Mucosa of descending colon (tissue), 3 donors: Measurements from ENCODE around the gene NYNRIN. TPM values are rescaled to one million over a fixed set of nuclear protein-coding genes. Genes with fewer than 3 reads are reported as not detected.
A peak's percentile ranks its signal among the peaks of the same experiment; 100 is the strongest.
"Not testable (repeated sequence)": the region's sequence is repeated elsewhere in the genome, so short reads cannot be mapped to it uniquely, and the experiment has no call there.

Experiments
- ATAC-seq: fragments of 200-7000 bp; cut with Tn5 transposase; one replicate; pipeline ENCODE4 v1.9.1; 2020; ENCODE audit warnings: mild to moderate bottlenecking, moderate library complexity
- DNase-seq, 3 donors: peaks; one replicate each; pipeline ENCODE4 v3.0.0-alpha.2; 2020
- H3K36me3 ChIP-seq: fragments of 200-600 bp; one replicate; pipeline ENCODE4 v1.8.0; 2021; ENCODE audit warnings: low read depth, mild to moderate bottlenecking
- H3K4me1 ChIP-seq: fragments of 200-600 bp; one replicate; pipeline ENCODE4 v1.8.0; 2021; ENCODE audit warnings: low read depth, mild to moderate bottlenecking
- H3K4me3 ChIP-seq: fragments of 200-600 bp; one replicate; pipeline ENCODE4 v1.8.0; 2021; ENCODE audit warnings: mild to moderate bottlenecking
- H3K9me3 ChIP-seq: fragments of 200-600 bp; one replicate; pipeline ENCODE4 v1.8.0; 2021; ENCODE audit warnings: mild to moderate bottlenecking
- intact Hi-C, 2 donors: fragments of 100-400 bp; cut with DNase I in 1 of 2; cut with micrococcal nuclease in 1 of 2; formaldehyde crosslinking; loops; one replicate each; pipeline versions ENCODE4 v1.11.0 to v1.11.1; 2022; cut with DNase I, micrococcal nuclease
- long read RNA-seq, 2 donors: library from polyadenylated mRNA; unstranded; transcript quantifications; one replicate each; pipeline ENCODE4 v2.0.0, GENCODE V29; 2019 to 2021
- total RNA-seq, 3 donors: library from RNA; stranded (reverse); fragmentation: NEBNext Ultra II Directional in 2 of 3; extraction: Animal tissue kit (Norgen Biotek cat#: 25700) in 2 of 3; gene quantifications; one replicate each; pipeline versions ENCODE4 v1.2.1 to v1.2.4, GENCODE V29; 2021 to 2023
- TF ChIP-seq, protein P1 (sequence below): fragments of 200-600 bp; IDR thresholded peaks from one replicate; pipeline ENCODE4 v1.8.0; 2022; ENCODE audit warnings: antibody characterized with exemption, mild to moderate bottlenecking
- donor health status: DM: no; HTN: no; CAD: no; lungs with moderate emphysema.
- donor health status: DM: no; HTN: no; CAD: no.
- donor health status: DM: no; HTN: yes; CAD: no.

NYNRIN gene
- 10 to 100 TPM; 12.1 to 15.8 (median 13.4) TPM for total RNA-seq
- long read RNA-seq, donor 1, full-length matches to known transcripts: 1 of 22 reads
- long read RNA-seq, donor 1, partial matches to known transcripts: 6 of 22 reads
- long read RNA-seq, donor 1, other reads (novel, unspliced or antisense): 15 of 22 reads
- long read RNA-seq, donor 2, partial matches to known transcripts: 0 of 1 reads
- long read RNA-seq, donor 2, other reads (novel, unspliced or antisense): 1 of 1 reads

DNA sequence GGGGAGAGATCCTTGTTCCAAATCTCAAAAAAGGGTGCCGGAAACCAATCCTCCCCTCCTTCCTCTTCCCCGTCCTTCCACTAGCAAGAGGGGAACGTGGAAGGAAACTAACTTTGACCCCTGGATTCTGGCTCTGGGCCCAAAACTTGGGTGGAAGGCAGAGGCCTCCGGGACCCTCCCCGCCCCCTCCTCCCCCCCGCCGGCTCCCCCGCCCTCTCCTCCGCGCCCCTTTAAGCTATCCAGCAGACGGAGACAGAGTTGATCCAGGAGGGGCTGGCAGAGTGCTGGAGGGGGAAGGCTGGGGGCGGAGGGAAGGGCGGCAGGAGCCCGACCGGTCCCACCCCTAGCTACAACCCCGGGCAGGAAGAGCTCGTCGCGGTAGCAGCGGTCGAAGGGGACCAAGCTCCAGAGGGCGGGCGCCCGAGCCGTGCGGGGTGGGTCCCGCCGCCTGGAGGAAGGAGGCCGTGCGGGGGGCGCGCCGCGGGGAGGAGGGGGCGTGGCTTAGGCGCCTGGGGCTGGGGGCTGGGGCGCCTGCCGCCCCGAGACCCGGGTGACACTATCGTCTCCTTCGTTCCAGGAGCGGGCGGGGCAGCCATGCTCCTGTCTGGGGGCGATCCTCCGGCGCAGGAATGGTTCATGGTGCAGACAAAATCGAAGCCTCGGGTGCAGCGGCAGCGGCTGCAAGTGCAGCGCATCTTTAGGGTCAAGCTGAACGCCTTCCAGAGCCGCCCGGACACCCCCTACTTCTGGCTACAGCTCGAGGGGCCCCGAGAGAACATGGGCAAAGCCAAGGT is at the start of gene NYNRIN:
NYNRIN (plus strand) TSS at position 351 of the 794 bp plus-strand sequence; CDS start at position 595, 244 bp downstream.
- Histone ChIP-seq H3K4me3 (peak within 1 kb of the TSS; percentile 36), H3K4me1 (peaks cover 18% of the 10 kb centered on the region), H3K36me3 (no peaks in the 10 kb centered on the region), H3K9me3 (no peaks in the 10 kb centered on the region)
- DNase-seq: peak; percentile 62 to 76 (median 75)
- intact Hi-C loops: no loop called here
- ATAC-seq: peak; percentile 80
- TF ChIP-seq, protein P1, sequence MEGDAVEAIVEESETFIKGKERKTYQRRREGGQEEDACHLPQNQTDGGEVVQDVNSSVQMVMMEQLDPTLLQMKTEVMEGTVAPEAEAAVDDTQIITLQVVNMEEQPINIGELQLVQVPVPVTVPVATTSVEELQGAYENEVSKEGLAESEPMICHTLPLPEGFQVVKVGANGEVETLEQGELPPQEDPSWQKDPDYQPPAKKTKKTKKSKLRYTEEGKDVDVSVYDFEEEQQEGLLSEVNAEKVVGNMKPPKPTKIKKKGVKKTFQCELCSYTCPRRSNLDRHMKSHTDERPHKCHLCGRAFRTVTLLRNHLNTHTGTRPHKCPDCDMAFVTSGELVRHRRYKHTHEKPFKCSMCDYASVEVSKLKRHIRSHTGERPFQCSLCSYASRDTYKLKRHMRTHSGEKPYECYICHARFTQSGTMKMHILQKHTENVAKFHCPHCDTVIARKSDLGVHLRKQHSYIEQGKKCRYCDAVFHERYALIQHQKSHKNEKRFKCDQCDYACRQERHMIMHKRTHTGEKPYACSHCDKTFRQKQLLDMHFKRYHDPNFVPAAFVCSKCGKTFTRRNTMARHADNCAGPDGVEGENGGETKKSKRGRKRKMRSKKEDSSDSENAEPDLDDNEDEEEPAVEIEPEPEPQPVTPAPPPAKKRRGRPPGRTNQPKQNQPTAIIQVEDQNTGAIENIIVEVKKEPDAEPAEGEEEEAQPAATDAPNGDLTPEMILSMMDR: no peak

DNA sequence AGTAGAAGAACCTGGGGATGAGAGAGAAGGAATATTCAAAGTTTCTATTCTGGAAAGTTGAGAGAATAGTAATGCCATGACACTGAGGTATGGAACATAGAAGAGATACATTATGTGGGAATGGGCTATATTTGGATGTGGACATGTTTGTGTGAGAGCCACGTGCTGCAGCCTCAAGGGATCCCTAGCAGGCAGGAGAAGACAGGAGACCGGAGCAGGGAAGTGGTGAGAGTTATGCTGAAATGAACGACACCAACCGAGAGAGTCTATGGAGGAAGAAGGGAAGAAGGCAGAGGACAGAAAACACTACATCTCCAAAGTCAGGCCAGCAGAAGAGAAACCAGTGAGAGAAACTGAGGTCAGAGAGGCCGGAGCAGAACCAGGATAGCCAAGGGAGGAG is 49.1 kb upstream of the NYNRIN start:
- intact Hi-C loops: no loop called here
- no peaks in the 10 kb centered on the region for H3K36me3 ChIP-seq
- ATAC-seq (no peak), DNase-seq (no peak)
- TF ChIP-seq, protein P1: no peak
- no peaks in the 10 kb centered on the region for H3K9me3 ChIP-seq
- no peak overlapping the region for H3K4me3 ChIP-seq
- H3K4me1 ChIP-seq: peaks cover 4% of the 10 kb centered on the region

DNA sequence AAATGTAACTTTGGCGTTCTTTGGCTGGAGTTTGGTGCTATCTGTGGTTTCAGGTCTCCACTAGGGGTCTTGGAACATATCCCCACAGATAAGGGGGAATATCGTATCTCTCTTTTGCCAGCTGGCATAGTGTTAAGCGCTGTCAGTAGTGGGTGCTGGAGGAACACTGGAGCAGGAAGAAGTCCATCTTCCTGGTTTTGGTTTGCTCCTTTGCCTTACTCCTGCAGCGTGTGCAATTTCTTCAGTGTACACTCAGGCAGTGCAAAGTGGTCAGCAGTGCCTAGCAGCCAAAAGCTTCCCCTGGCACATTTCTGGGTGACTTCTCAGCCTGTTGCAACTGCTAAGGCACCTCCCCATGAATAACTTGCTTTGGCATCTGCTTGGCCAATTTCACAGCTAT is 47.3 kb upstream of the NYNRIN start:
- intact Hi-C loops: no loop called here
- TF ChIP-seq, protein P1: no peak
- DNase-seq: no peak

DNA sequence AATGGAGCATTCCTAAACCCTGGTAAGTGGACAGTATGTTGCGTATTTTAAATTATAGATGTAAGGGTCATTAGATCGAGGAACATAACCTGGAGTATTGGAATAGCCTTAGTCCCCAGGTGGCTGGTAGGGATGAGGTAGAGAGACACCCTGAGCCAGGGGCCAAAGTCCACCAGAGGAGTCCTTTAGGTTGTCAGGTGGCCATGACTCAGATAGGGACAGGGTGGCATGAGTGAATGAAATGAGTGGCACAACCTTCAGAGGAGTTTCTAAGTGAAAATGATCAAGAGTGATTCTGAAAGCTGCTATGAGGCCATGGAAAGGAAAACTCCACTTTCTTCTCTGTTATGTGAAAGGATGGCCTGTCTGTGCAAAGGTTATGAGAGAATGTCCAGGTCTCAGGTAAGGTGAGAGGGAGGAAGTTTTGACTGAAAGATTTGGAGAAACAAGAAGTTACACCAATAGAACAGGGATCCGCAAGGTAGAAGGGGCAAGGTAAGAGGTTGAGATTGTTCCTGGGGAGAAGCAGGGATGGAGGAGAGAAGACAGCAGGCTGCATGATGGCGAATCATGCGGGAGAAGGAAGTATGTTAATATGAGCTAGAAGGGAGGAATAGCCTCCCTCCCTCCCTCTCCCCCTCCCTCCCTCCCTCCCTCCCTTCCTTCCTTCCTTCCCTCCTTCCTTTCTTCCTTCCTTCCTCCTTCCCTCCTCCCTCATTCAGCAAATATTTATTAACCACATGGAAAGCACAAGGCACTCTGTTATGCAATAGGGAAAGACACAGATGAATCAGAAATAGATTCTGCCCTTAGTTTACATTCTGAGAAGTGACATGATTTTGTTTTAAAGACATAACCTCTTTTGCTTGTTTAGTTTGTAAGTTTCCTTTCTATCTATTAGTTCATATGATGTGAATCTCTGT is 45.0 kb upstream of the NYNRIN start:
- ATAC-seq (peak; percentile 98), DNase-seq (peak in 1 of 3 donors; percentile 62)
- intact Hi-C loops: no loop called here
- Histone ChIP-seq H3K36me3 (no peaks in the 10 kb centered on the region), H3K9me3 (no peaks in the 10 kb centered on the region), H3K4me3 (no peak overlapping the region), H3K4me1 (peaks cover 4% of the 10 kb centered on the region)
- TF ChIP-seq, protein P1: no peak

More for the DNA sequence above, 47.3 kb upstream of the NYNRIN start:
- peak; percentile 62 for ATAC-seq
- peaks cover 4% of the 10 kb centered on the region for H3K4me1 ChIP-seq
- H3K4me3 ChIP-seq: no peak overlapping the region
- H3K36me3 ChIP-seq: no peaks in the 10 kb centered on the region
- no peaks in the 10 kb centered on the region for H3K9me3 ChIP-seq

DNA sequence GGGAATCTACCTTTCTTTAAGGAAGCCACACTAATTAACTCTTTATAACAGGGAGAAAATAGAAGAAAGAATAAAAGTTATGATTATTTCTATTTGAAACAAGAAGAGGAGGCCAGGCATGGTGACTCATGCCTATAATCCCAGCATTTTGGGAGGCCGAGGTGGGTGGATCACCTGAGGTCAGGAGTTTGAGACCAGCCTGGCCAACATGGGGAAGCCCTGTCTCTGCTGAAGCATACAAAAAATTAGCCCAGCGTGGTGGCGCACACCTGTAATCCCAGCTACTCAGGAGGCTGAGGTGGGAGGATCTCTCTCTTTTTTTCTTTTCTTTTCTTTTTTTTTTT is 44.3 kb upstream of the NYNRIN start:
- H3K9me3 ChIP-seq, intact Hi-C loops, ATAC-seq: not testable (repeated sequence)

More for the DNA sequence above, 44.3 kb upstream of the NYNRIN start:
- DNase-seq, H3K36me3 ChIP-seq, H3K4me3 ChIP-seq, H3K4me1 ChIP-seq: not testable (repeated sequence)
